Effector memory CD8-positive, alpha-beta T cell (primary cell): ENCODE measurements around the gene MKKS.

Source experiments
- ATAC-seq: fragments of 150-1000 bp; cut with Tn5 transposase; replicated peaks from 2 replicates; pipeline ENCODE4 v1.10.0; 2021; ENCODE audit warnings: mild to moderate bottlenecking, moderate library complexity
- DNase-seq, 3 experiments: peaks; one replicate each; pipeline ENCODE4 v3.0.0; 2021
- H3K27ac Mint-ChIP-seq, 2 donors: one replicate each; pipeline ENCODE4 v1.8.0; 2022; ENCODE audit warnings: mild to moderate bottlenecking in 2 of 2, mixed read lengths in 2 of 2, moderate library complexity in 2 of 2
- H3K27me3 Mint-ChIP-seq, 2 donors: one replicate each; pipeline ENCODE4 v1.8.0; 2022; ENCODE audit warnings: mixed read lengths in 2 of 2
- H3K36me3 Mint-ChIP-seq: one replicate; pipeline ENCODE4 v1.8.0; 2022; ENCODE audit warnings: mild to moderate bottlenecking, moderate library complexity, mixed read lengths; ENCODE audit not compliant: insufficient read depth
- H3K4me1 Mint-ChIP-seq, 2 donors: one replicate each; pipeline ENCODE4 v1.8.0; 2022; ENCODE audit warnings: low read depth in 2 of 2, mixed read lengths in 2 of 2
- H3K4me3 Mint-ChIP-seq, 2 donors: one replicate each; pipeline ENCODE4 v1.8.0; 2022; ENCODE audit warnings: mild to moderate bottlenecking in 2 of 2, mixed read lengths in 2 of 2, moderate library complexity in 2 of 2
- H3K9me3 Mint-ChIP-seq, 2 donors: one replicate each; pipeline ENCODE4 v1.8.0; 2022; ENCODE audit warnings: mixed read lengths in 2 of 2

Gene MKKS

GRCh38 chr20:10367943-10368701, 65.9 kb downstream of the MKKS start:
- Mint-ChIP-seq H3K27me3 (peaks cover 24 to 54% of the 10 kb centered on the region in 2 donors), H3K4me1 (no peaks in the 10 kb centered on the region)

GRCh38 chr20:10367693-10367942, 66.4 kb downstream of the MKKS start:
- DNase-seq (no peak), ATAC-seq (no peak)
- Mint-ChIP-seq H3K36me3 (no peaks in the 10 kb centered on the region), H3K4me1 (no peaks in the 10 kb centered on the region), H3K27me3 (peaks cover 23 to 54% of the 10 kb centered on the region in 2 donors), H3K9me3 (no peaks in the 10 kb centered on the region), H3K4me3 (no peak overlapping the region), H3K27ac (no peak overlapping the region)

More at GRCh38 chr20:10367943-10368701, 65.9 kb downstream of the MKKS start:
- Mint-ChIP-seq H3K4me3 (no peak overlapping the region), H3K27ac (no peak overlapping the region), H3K9me3 (no peaks in the 10 kb centered on the region), H3K36me3 (no peaks in the 10 kb centered on the region)
- ATAC-seq (no peak), DNase-seq (no peak)

GRCh38 chr20:10366898-10367692, 66.9 kb downstream of the MKKS start:
- ATAC-seq: no peak
- Mint-ChIP-seq H3K27ac (no peak overlapping the region), H3K4me1 (no peaks in the 10 kb centered on the region), H3K4me3 (no peak overlapping the region), H3K27me3 (peaks cover 23 to 54% of the 10 kb centered on the region in 2 donors), H3K36me3 (no peaks in the 10 kb centered on the region), H3K9me3 (no peaks in the 10 kb centered on the region)
- no peak for DNase-seq

- H3K36me3 Mint-ChIP-seq: no peaks in the 10 kb centered on the region
- peaks cover 6 to 29% of the 10 kb centered on the region in 2 donors for H3K27me3 Mint-ChIP-seq
- H3K4me3 Mint-ChIP-seq: no peak overlapping the region
- H3K4me1 Mint-ChIP-seq: no peaks in the 10 kb centered on the region
- H3K9me3 Mint-ChIP-seq: no peaks in the 10 kb centered on the region
- DNase-seq (no peak), ATAC-seq (no peak)
- H3K27ac Mint-ChIP-seq: no peak overlapping the region
These were observed 71.3 kb downstream of the MKKS start for GRCh38 chr20:10362674-10363073.

- Mint-ChIP-seq H3K36me3 (no peaks in the 10 kb centered on the region), H3K27me3 (peaks cover 5 to 11% of the 10 kb centered on the region in 2 donors), H3K4me1 (no peaks in the 10 kb centered on the region), H3K9me3 (no peaks in the 10 kb centered on the region), H3K4me3 (no peak overlapping the region), H3K27ac (no peak overlapping the region)
- no peak for DNase-seq
- no peak for ATAC-seq
These were observed 73.1 kb downstream of the MKKS start for GRCh38 chr20:10360878-10361277.

- no peak overlapping the region for H3K4me3 Mint-ChIP-seq
- no peak overlapping the region for H3K27ac Mint-ChIP-seq
- ATAC-seq: no peak
- peaks cover 5 to 10% of the 10 kb centered on the region in 2 donors for H3K27me3 Mint-ChIP-seq
- no peaks in the 10 kb centered on the region for H3K9me3 Mint-ChIP-seq
- no peaks in the 10 kb centered on the region for H3K4me1 Mint-ChIP-seq
- no peak for DNase-seq
- H3K36me3 Mint-ChIP-seq: no peaks in the 10 kb centered on the region
These were observed 74.4 kb downstream of the MKKS start for GRCh38 chr20:10359621-10360040.

- H3K27me3 Mint-ChIP-seq: no peaks in the 10 kb centered on the region
- ATAC-seq (no peak), DNase-seq (no peak)
- no peak overlapping the region for H3K4me3 Mint-ChIP-seq
- H3K4me1 Mint-ChIP-seq: peaks cover 3 to 5% of the 10 kb centered on the region in 2 donors
- H3K9me3 Mint-ChIP-seq: no peaks in the 10 kb centered on the region
- no peaks in the 10 kb centered on the region for H3K36me3 Mint-ChIP-seq
- no peak overlapping the region for H3K27ac Mint-ChIP-seq
These were observed 76.0 kb downstream of the MKKS start for GRCh38 chr20:10357974-10358373.

GRCh38 chr20:10357061-10357708, 76.8 kb downstream of the MKKS start:
- no peak for ATAC-seq

GRCh38 chr20:10356628-10357027, 77.4 kb downstream of the MKKS start:
- Mint-ChIP-seq H3K27me3 (no peaks in the 10 kb centered on the region), H3K27ac (no peak overlapping the region), H3K36me3 (no peaks in the 10 kb centered on the region), H3K4me3 (no peak overlapping the region), H3K9me3 (no peaks in the 10 kb centered on the region), H3K4me1 (peaks cover 7 to 13% of the 10 kb centered on the region in 2 donors)
- DNase-seq: no peak
- no peak for ATAC-seq

More at GRCh38 chr20:10357061-10357708, 76.8 kb downstream of the MKKS start:
- H3K4me1 Mint-ChIP-seq: peaks cover 6 to 8% of the 10 kb centered on the region in 2 donors
- no peak for DNase-seq
- H3K36me3 Mint-ChIP-seq: no peaks in the 10 kb centered on the region
- no peak overlapping the region for H3K27ac Mint-ChIP-seq
- H3K4me3 Mint-ChIP-seq: no peak overlapping the region
- H3K27me3 Mint-ChIP-seq: no peaks in the 10 kb centered on the region
- no peaks in the 10 kb centered on the region for H3K9me3 Mint-ChIP-seq

- H3K27ac Mint-ChIP-seq: peak overlapping the region; percentile 27 to 93
- H3K4me3 Mint-ChIP-seq: no peak overlapping the region
- H3K27me3 Mint-ChIP-seq: no peaks in the 10 kb centered on the region
- H3K4me1 Mint-ChIP-seq: peaks cover 20 to 27% of the 10 kb centered on the region in 2 donors
- peaks cover 6% of the 10 kb centered on the region for H3K36me3 Mint-ChIP-seq
- H3K9me3 Mint-ChIP-seq: no peaks in the 10 kb centered on the region
- ATAC-seq (no peak), DNase-seq (no peak)
These were observed 80.8 kb downstream of the MKKS start for GRCh38 chr20:10352934-10353824.
